NCI-H524 (cell line): ENCODE measurements around the gene CCM2L.

Source experiments
- DNase-seq, 2 experiments: peaks; one replicate each; lab custom pipeline; 2025; lab: John Stamatoyannopoulos, UW

CCM2L gene

DNA sequence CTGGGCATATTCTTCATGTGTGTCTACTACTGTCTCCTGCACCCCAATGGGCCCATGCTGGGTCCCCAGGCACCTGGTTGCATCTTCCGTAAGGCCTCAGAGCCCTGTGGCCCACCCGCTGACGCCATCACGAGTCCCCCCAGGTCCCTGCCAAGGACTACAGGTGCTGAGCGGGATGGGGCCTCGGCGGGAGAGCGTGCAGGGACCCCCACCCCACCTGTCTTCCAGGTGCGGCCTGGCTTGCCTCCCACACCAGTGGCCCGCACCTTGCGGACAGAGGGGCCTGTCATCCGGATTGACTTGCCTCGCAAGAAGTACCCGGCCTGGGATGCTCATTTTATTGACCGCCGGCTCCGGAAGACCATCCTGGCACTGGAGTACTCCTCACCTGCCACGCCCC lies 13.2 kb upstream of the CCM2L start:
- DNase-seq: no peak

DNA sequence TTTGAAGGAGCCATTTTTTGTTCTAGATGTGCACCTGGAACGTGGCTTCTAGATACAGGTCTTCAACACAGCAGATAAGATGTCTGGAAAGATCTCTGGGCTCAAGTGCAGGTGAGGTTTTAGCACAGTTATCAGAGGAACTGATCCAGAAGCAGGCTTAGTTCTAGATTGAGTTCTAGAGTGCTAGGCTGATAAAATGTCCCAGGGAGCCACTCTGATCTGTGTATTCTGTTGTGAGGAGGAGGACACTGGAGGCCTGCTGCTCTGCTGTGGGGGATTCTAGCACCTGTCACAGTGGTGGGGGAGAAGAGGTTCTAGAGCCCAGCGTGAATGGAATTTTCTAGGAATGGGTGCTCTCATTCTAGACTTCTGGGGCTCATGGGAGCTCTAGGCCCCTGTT lies 12.0 kb upstream of the CCM2L start:
- DNase-seq: no peak

DNA sequence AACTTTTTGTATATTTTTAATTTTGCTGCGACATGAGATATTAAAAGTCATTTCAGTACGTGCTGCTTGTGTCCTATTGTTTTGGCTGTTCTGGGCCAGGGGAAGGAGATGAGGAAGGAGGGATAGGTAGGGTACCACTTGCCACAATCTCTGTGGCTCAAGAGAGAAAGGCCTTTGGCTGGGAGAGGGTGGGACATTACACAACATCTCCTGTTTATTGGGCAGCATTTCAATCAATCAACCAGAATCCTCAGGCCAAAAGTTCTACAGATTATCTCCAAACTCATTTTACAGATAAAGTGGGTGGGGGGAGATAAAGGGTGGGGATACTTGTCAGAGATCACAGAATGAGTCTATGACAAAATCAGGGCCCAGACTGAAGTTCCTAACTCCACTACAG lies 6.9 kb upstream of the CCM2L start:
- DNase-seq: no peak

DNA sequence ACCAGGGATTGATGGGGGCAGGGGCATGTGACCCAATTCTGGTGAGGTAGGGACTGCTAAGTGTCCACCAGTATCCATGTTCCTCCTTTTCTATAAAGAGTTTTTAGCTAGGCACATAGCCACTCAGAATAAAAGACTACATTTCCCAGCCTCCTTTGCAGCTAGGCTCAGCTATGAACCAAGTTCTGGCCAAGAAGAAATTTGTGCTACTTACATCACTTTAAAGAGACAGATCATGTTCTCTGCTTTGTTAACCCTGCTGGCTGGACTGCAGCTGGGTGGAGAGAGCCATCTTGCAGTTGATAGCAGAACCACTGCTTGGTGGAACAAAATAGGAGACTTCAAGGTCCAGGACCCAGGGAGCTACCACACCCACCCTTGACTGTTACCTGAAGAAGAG lies 5.3 kb upstream of the CCM2L start:
- peak in 1 of 2 experiments; percentile 29 for DNase-seq

DNA sequence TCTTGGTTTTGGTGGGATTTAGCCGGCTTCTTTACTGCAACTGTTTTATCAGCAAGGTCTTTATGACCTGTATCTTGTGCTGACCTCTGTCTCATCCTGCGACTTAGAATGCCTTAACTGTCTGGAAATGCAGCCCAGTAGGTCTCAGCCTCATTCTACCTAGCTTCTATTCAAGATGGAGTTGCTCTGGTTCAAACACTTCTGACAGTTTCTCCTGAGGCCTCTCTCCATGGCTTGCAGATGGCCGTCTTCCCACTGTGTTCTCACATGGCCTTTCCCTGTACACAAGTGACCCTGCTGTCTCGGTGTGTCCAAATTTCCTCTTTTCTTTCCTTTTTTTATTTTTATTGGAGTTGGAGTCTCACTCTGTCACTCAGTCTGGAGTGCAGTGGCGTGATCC lies 4.2 kb upstream of the CCM2L start:
- no peak for DNase-seq

DNA sequence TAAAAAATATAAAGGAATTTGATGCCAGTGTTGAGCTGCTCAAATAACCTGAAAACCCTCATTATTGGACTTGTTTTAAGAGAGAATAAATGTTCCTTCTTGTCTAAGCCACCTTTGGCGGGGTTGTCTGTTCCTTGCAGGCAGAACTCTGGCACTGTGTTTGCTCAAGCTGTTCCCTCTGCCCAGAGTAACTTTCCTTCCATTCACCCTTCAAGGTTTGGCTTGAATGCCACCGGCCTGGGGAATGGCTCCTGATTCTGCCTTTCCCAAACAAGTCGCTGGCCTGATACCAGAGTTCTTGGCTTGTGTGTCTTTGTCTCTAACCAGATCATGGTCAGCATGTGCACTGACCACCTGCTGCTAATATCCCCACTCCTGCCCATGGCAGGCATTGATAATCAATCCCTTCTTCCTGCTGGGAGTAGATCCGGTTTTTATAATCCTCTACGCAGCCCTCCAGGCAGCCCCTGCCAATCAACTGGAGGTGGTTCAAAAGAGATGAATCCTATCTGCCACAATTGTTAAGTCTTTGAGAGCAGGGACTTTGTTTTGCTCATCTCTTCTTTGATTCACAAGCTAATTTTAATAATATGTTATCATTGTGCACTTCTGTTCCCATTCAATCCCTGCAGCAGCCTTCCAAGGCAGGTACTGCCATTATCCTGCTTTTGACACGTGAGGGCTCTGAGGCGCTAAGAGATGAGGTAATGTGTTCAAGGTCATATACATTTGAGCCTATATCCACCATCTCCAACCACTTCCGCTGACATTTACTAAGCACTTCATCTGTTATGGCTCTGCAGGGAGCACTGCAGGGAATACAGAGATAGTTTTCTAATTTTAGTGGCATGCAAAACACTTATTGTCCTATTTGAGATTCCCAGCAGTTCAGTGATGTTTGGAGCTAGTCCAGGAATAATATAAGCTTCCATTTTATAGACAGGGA lies 3.1 kb upstream of the CCM2L start:
- DNase-seq: no peak

DNA sequence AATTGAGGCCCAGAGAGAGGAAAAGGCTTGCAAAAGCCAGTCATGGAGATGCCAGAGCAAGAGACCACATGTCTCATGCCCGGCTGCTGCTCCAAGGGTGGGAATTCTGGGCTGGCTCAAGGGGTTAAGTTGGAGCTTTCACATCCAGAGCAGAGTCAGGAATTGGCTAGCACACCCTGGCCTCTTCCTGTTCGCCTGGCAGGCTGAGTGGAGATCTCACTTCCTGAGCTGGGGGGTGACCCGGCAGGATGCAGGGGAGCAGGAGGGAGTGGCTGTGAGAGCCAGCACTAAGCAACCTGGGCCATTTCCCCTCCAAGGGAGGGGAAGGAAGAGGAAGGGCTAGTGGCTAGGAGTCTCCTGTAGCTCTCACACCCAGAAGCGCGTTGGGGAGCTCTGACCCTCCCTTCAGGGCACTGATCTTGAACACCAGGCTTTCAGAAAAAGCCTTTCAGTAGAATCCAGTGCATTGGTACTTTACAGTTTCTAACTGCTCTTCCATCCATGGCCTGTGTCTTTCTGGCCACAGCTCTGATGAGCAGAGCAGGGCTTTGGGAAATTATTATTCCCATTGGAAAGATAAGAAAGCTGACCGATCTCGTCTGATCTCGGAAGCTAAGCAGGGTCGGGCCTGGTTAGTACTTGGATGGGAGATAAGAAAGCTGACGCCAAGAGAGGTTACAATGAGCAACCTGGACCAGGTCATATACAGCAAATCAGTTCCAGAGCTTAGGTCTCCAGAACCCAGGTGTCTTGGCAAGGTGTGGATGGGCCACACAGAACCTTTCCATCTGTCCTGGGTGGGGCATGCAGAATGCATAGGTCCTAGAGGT lies 2.2 kb upstream of the CCM2L start:
- DNase-seq: no peak

DNA sequence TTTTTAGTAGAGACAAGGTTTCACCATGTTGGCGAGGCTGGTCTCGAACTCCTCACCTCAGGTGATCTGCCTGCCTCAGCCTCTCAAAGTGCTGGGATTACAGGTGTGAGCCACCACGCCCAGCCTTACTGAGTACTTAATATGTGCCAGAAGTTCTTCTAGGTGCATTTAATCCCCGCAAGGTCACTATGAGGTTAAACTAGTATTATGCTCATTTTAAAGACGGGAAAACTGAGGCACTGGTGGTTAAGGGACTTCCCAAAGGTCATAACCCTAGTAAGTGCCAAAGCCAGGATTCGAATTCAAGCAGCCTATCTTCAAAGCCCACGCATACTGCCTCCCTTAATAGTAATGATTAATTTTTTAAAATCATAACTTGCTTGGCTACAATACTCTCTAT lies 674 bp upstream of the CCM2L start:
- no peak for DNase-seq

DNA sequence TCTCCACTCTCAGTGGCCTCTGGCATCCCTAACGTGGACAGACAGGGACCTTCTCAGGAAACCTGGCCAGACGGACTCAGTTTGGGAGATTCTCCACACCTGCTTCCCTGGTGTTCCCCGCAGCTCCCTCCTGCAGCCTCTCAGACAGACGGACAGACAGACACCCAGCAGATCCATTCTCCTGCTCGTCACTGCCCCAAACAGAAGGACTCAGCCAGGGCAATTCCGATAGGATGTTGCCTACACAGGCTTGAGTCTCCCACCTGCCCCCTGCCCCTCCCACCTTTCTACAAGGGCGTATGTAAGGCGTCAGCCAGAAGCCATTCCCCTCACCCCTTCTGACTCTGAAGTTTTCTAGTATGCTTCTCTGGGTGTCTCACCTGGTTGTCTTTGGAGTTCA lies 428 bp downstream of the CCM2L start:
- no peak for DNase-seq

DNA sequence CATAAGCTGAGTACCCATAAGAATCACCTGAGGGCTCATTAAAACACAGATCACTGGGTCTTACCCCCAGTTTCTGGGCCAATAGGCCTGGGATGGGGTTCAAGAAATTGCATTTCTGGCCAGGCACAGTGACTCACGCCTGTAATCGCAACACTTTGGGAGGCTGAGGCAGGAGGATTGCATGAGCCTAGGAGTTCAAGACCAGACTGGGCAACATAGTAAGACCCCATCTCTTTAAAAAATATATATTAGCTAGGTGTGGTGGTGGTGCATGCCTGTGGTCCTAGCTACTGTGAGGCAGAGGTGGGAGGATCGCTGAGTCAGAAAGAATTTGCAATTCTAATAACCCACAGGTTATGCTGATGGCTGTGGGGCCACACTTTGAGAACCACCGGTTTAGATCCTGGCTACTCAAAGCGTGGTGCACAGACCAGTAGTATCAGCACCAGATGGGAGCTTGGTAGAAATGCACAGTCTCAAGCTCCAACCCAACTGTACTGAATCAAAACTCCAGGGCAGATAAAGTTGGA lies 2.0 kb downstream of the CCM2L start:
- DNase-seq: no peak

DNA sequence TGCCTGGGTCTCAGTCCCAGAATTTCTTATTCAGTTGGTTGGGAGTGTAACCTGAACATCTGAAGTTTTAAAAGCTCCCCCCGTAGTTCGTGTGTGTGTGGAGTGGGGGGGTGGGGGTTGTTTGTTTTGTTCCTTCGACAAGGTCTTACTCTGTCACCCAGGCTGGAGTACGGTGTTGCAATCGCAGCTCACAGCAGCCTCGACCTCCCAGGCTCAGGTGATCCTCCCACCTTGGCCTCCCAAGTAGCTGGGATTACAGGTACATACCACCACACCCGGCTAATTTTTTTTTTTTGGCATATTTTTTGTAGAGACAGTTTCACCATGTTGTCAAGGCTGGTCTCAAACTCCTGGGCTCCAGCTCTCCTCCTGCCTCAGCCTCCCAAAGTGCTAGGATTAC lies 3.1 kb downstream of the CCM2L start:
- no peak for DNase-seq

DNA sequence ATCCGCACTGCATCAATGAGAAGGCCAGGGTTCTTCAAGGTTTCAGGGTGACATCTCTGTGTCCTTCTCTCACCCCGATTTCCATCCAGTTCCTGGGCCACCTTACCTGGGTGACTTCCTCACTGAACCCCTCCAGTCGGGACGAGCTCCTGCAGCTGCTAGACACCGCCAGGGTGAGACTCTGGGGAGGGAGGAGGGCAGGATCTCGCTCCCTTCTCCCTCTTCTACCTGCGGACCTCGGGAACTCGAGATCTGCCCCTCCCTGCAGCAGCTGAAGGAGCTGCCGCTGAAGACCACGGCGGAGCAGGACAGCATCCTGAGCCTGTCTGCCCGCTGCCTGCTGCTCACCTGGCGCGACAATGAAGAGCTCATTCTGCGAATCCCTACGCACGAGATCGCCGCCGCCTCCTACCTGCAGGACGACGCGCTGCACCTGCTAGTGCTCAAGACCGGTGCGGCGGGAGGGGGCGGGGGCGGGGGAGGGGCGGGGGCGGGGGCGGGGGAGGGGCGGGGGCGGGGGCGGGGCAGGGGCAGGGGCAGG lies 7.5 kb downstream of the CCM2L start:
- peak; percentile 48 to 81 for DNase-seq

DNA sequence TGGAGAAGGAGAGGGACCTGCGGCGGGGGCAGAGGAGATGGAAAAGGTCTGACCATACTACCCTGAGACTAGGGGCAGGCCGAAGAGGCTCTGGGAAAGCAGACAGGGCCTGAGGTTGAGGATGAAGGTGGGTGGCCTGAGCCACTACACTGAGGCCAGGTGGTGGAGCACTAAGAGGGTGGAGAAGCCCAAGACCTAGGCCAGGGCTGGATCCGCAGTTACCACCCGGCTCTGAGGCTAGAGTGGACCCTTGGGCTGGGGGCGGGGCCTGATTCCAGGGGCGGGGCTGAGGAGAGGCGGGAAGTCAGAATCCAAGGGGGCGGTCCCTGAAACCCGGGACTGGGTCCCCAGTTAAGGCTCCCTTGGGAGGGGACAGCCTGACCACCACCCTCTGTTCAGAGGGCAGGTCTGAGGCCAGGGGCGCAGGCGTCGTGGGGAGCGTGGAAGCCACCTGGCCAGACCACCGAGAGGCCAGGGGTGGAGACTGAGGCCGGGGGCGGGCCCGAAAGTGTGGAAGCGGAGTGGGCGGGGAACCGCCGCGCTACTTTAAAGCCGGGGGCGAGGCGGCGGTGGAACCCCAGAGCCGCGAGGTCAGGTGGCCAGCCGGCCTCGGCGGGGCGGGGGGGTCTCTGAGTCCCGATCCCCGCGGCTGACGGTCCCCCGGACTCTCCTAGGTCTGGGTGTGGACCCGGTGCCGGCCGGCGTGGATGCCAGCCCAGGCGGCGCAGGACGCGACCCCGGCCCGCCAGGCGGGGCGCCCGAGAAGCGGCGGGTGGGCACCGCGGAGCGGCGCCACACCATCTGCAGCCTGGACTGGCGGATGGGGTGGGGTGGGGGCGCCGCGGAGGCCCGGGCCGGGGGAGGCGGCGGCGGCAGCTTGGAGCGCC lies 8.3 kb downstream of the CCM2L start:
- DNase-seq: peak; percentile 87 to 90

DNA sequence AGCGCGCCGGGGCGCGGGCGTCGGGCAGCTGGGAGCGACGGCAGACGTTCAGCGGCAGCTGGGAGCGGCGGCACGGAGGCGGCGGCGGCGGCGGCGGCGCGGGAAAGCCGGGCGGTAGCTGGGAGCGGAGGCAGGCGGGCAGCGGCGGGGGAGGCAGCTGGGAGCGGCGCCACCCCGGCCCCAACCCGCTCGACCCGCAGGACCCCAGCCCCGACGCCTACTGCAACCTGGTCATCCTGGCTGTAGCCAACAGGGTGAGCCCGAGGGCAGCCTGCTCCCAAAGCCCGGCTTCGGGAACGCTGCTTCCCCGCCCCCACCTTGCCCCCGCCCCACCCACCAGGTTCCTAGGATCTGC lies 8.9 kb downstream of the CCM2L start:
- DNase-seq: peak; percentile 51 to 64

DNA sequence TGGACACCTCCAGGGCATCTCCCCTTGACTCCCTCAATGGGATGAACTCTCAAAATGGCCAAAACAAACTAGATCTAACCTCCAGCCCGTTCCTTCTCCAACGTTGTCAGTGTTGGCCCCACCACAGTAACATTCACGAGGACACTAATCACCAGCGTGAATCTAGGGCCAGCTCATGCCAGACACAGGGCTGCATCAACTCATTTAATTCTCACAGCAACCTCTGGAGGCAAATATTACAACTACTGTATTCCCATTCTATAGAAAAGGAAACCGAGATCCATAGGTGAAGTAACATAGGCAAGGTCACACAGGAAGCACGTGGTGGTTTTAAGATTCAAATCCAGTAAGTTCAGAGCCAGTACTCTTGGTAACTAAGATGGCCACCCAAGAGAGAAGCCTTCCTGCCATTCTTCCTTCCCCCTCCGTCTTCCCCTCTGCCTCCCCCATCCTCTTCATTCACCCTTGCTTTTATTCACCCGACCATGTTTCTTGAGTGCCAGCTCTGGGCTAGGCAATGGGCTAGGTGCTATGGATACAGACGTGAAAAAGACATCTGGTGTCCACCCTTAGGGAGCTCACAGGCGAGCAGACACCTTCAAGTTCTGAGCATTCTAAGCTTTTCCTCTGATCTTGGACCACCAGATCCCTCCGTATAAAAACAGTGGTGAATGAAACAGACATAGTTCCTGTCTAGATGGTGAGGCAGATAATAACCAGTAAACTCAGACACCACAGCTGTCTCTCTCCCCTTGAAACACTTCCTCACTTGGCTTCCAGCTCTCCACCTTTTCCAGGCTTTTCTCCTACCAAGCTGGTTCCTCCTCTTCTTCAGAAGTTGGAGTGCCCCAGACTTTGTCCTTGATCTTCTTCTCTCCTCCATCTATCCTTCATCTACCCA lies 9.6 kb downstream of the CCM2L start:
- DNase-seq: peak in 1 of 2 experiments; percentile 42

DNA sequence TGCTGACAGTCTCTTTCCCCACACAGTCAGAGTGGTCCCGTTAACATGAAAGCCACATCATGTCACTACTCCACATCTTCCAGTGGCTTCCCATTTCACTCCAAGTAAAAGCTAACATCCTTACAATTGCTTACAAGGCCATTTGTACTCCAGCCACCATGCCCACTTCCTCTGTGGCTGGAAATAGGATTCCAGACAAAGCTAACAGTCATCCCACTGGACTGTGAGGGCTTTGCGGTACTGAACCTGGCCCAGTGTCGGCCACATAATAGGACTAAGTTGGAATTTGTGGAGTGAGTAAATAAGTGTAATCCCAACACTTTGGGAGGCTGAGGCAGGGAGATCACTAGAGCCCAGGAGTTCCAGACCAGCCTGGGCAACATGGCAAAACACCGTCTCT lies 10.9 kb downstream of the CCM2L start:
- DNase-seq: no peak

DNA sequence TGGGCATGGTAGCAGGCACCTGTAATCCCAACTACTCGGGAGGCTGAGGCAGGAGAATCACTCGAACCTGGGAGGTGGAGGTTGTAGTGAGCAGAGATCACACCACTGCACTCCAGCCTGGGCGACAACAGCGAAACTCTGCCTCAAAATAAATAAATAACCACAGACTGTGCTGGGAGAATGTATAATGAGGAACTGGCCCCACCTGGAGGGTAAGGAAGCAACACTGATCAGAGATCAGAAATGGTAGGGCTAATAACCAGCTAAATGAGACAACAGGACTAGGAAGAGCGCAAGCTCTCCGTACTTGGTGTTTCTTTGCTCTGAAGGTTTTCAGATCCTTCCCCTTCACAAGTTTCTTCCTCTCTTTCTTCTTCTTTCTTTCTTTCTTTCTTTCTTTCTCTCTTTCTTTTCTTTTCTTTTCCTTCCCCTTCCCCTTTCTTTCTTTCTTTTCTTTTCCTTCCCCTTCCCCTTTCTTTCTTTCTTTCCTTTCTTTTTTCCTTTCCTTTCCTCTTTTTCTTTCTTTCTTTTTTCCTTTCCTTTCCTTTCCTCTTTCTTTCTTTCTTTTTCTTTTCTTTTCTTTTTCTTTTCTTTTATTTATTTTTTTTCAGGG lies 14.6 kb downstream of the CCM2L start:
- peak in 1 of 2 experiments; percentile 22 for DNase-seq

DNA sequence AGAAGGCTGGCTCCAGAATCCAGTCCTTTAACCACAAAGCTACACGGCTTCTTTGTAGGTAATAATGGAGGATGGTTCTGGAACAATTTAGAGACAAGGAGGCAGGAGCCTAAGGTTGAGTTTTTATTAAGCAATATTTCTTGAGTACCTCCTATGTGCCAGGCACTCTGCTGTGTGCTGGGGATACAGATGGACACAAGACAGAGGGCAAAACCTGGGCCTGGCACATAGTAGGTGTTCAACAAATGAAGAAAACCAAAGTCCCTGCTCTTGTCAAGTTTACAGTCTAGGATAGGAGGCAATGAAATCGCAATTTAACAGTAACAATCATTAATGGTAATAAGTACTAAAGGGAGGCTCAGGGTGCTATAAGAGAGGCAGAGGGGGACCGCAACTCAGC lies 17.4 kb downstream of the CCM2L start:
- DNase-seq: no peak

DNA sequence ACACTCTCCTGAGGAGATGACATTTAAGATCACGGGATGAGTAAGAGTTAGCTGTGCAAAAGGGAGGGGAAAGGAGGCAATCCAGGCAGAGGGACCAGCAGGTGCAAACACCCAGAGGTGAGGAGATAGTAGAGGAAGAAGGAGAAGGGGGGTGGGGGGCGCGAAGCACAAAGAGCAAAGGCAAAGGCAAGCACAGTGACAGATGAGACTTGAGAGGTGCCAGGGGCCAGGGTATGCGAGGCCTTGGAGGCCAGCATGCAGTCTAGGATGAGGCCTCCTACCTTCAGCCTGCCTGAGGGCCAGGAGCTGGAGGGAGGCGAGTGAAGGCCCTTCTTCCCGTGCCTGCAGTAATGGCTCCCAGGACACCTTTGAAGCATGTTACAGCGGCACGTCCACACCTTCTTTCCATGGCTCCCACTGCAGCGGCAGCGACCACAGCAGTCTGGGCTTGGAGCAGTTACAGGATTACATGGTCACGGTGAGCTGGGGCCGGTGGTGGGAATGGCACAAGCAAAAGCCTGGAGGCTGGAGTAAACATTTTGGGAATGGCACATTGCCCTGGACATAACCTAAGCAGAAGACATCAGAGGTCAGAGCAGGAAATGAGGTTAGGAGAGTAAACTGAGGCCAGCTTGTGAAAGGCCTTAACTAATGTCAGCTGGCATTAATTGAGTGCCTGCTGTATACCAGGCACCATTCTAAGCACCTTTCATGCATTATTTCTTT lies 18.6 kb downstream of the CCM2L start:
- peak in 1 of 2 experiments; percentile 69 for DNase-seq
